ENCODE data around the gene FAM32A.

Gene FAM32A

GRCh38 chr19:16155128-16155527, 30.1 kb upstream of the FAM32A start:
- DNase-seq (ENCODE audit: low read depth, low spot score) = no peak
- in situ Hi-C loops (cut with HindIII; ENCODE audit: low sequenced_read_pairs) = no loop called here
- no peak for TF ChIP-seq CTCF (IDR thresholded peaks at IDR 0.05; ENCODE audit: low read depth, low read length)

GRCh38 chr19:16156904-16157303, 28.3 kb upstream of the FAM32A start:
- no peak for TF ChIP-seq CTCF (IDR thresholded peaks at IDR 0.05; ENCODE audit: low read depth, low read length)
- H3K4me3 ChIP-seq (ENCODE audit: low read depth, low read length) = no peak overlapping the region
- no peak for DNase-seq (ENCODE audit: low read depth, low spot score)
- in situ Hi-C loops (cut with HindIII; ENCODE audit: low sequenced_read_pairs) = no loop called here

More at GRCh38 chr19:16155128-16155527, 30.1 kb upstream of the FAM32A start:
- no peak overlapping the region for H3K4me3 ChIP-seq (ENCODE audit: low read depth, low read length)

DNA sequence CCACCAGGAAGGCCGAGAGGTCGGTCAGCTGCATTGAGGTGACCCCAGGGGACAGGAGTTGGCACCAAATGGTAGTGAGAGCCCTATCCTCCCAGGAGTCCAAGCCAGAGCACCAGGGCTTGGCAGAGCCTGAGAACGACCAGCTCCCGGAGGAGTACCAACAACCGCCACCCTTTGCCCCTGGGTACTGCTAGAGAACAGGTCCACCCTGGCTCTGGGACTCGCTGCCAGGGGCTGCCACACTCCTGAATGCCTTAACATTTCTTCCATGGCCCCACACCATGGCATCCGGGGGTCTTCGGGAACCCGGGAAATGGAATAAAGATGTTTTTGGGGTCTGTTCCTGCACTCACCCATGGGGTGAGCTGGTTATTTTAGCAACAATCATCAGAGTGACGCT, 27.6 kb upstream of the FAM32A start:
- H3K4me3 ChIP-seq (ENCODE audit: low read depth, low read length) = no peak overlapping the region
- in situ Hi-C loops (cut with HindIII; ENCODE audit: low sequenced_read_pairs) = no loop called here
- TF ChIP-seq CTCF (IDR thresholded peaks at IDR 0.05; ENCODE audit: low read depth, low read length) = no peak
- DNase-seq (ENCODE audit: low read depth, low spot score) = no peak

- no peak overlapping the region for H3K4me3 ChIP-seq (ENCODE audit: low read depth, low read length)
- in situ Hi-C loops (cut with HindIII; ENCODE audit: low sequenced_read_pairs) = no loop called here
- DNase-seq (ENCODE audit: low read depth, low spot score) = no peak
- TF ChIP-seq CTCF (IDR thresholded peaks at IDR 0.05; ENCODE audit: low read depth, low read length) = no peak
These were observed 25.6 kb upstream of the FAM32A start for GRCh38 chr19:16159655-16160054.

DNA sequence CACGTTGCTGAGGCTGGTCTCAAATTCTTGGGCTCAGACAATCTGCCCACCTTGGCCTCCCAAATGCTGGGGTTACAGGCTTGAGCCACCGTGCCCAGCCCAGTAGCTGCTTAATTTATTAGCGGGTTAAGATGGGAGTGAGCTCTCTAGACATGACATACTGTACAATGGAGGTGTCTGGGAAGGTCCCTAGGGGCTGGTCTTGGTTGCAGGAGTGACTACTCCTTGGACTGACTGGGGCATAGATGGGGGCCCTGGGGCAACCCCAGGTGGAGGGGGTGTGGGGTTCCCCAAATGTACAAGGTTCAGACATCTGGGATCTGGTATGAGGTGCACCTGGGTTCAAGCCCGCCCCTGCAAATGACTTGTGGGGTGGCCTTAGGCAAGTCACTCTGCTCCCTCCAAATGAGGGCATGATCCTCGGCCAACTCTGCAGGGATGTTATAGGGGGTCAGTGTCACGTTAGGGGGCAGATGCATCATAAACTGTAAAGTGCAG, 24.7 kb upstream of the FAM32A start:
- no peak overlapping the region for H3K4me3 ChIP-seq (ENCODE audit: low read depth, low read length)
- TF ChIP-seq CTCF (IDR thresholded peaks at IDR 0.05; ENCODE audit: low read depth, low read length) = no peak
- DNase-seq (ENCODE audit: low read depth, low spot score) = no peak
- in situ Hi-C loops (cut with HindIII; ENCODE audit: low sequenced_read_pairs) = no loop called here

DNA sequence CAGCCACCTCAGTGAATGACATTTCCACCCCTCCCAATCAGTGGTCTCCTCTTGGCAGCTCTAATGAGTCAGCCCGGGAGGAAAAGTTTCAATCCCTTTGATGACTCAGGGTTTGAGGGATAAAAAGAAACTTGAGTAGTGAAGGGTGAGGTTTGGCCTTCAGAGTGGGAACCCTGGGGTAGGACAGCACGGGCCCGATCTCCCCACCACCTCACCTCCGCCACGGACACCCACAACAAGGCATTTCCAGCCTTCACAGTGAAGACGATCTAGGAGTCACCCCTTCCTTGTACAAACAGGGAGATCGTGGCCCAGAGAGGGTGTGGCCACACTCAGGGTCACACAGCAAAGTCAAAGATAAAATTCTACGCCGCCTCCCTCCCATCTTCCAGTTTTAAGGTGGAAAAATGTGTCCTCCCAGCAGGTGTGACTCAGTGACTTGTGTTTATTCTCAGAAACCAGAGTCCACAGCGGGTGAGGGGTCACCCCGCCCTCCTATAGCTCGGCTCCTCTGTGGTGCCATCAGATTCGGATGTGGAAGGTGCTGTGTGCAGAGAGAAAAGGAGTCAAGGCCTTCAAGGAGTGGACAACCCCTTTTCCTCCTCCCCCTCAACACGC, 24.2 kb upstream of the FAM32A start:
- H3K4me3 ChIP-seq (ENCODE audit: low read depth, low read length) = no peak overlapping the region
- TF ChIP-seq CTCF (IDR thresholded peaks at IDR 0.05; ENCODE audit: low read depth, low read length) = no peak
- peak; percentile 85 for DNase-seq (ENCODE audit: low read depth, low spot score)
- in situ Hi-C loops (cut with HindIII; ENCODE audit: low sequenced_read_pairs) = no loop called here
